AG09309 (cell line): ENCODE measurements around the gene SHQ1.

ENCODE experiments used
- DNase-seq: peaks from one replicate; pipeline ENCODE4 v3.0.0-alpha.2; 2010; ENCODE audit warnings: low read depth
- H3K4me3 ChIP-seq: 2 replicates; pipeline ENCODE4 v1.5.1; 2011; ENCODE audit warnings: mild to moderate bottlenecking, low read depth, low read length, moderate library complexity; ENCODE audit not compliant: control insufficient read depth
- TF ChIP-seq, protein P1 (sequence below): IDR thresholded peaks from 2 replicates; pipeline ENCODE4 v1.5.1; 2011; ENCODE audit warnings: mild to moderate bottlenecking, low read depth, low read length, inconsistent platforms; ENCODE audit not compliant: insufficient read depth, control insufficient read depth; ENCODE audit errors: missing control alignments

The SHQ1 gene

DNA sequence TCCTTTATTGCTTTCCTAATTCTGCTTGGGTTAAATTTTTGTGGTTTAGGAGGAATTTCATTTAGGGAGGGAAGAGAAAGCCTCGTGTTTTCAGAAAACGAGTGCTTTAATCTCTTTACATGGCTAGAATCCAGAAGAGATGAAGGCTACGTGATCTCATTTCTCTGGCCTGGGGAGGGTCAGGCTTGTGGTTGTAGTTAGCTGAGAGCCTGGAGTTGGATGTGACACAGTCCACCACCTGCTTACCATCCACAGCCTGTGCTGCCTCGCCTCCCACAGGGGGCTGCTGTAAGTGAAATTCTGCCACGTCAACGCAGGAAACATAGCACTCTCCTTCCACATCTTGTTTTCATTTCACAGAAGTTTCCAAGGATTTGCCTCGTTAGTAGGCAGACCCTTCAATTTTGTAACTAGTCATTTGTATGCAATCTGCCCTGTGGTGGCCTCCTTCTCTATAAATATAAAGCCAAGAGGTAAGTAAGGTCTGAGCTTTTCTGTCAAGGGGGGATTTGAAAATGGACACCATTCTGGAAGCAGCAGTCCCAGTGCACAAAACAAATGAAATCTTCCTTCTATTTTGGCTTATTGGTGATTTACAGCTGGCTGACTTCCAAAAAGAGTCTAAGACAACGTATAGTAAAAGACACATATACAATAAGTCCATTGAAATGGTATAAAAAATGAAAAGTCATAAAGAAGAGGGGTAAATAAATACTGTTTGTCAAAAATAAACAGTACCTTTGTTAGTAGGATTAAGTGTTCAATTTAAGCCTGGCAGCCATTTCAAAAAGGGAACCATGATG lies 43.0 kb upstream of the SHQ1 start:
- peak; percentile 96 for DNase-seq
- TF ChIP-seq, protein P1, sequence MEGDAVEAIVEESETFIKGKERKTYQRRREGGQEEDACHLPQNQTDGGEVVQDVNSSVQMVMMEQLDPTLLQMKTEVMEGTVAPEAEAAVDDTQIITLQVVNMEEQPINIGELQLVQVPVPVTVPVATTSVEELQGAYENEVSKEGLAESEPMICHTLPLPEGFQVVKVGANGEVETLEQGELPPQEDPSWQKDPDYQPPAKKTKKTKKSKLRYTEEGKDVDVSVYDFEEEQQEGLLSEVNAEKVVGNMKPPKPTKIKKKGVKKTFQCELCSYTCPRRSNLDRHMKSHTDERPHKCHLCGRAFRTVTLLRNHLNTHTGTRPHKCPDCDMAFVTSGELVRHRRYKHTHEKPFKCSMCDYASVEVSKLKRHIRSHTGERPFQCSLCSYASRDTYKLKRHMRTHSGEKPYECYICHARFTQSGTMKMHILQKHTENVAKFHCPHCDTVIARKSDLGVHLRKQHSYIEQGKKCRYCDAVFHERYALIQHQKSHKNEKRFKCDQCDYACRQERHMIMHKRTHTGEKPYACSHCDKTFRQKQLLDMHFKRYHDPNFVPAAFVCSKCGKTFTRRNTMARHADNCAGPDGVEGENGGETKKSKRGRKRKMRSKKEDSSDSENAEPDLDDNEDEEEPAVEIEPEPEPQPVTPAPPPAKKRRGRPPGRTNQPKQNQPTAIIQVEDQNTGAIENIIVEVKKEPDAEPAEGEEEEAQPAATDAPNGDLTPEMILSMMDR: peak; percentile 14
- no peak overlapping the region for H3K4me3 ChIP-seq

DNA sequence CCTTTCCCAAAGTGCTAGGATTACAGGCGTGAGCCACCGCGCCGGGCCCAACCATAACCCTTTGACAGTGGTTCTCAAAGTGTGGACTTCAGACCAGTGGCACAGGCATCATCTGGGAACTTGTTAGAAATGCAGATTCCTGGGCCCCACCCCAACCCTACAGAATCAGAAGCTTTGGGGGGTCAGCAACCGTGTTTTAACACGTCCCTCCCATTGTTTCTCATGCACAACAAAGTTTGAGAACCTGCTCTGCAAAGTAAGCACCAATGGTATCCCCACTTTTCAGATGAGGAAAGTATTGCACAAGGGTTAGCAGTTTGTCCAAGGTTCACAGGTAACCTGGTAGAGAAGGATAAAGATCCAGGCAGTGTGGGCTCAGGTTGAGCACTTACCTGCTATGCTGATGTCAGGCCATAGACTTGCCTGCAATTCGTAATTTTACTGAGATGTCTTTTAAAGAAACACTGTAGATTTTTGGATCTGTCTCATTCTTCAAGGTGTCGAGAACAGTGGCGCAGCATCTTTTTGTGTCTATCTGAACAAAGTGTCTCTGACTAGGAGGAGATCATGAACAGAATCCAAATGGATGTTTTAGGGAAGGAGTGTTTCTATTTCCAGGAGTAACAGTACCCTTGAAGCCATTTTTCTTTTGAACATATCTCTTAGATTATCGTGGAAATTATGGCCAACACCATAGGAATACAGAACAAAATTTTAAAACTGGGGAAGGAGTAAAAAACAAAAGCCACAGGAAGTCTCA lies 42.1 kb upstream of the SHQ1 start:
- no peak for DNase-seq
- TF ChIP-seq, protein P1: no peak
- no peak overlapping the region for H3K4me3 ChIP-seq

DNA sequence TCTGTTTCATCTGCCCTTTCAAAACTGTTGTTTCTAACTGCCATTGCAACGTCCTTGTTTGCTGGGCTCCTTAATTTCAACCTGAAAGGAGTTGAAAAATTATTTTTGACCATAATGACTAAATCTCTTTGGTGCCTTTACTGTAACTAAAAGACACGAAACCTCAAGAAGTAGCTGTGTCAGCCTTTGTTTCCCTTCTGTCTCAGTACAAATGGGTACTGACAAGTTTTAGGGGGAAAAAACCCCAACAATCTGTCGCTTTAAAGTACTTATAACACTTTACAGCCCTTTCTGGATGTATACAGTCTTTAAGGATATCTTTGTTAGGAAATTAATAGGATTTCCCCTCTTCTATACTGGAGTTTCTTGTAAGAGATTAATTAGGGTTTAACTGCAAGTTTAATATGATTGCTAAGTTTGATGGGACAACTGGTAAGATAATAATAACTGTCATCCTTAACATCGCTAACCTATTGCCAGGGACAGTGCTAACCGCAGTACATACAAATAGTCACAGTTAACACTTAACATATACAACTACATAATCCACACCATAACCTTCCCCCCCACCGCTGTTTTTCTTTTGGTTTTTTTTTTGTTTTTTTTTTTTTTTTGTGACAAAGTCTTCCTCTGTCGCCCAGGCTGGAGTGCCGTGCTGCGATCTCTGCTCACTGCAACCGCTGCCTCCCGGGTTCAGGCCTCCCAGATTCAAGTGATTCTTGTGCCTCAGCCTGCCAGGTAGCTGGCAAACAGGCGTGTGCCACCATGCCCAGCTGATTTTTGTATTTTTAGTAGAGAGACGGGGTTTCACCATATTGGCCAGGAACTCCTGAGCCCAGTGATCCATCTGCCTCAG lies 41.3 kb upstream of the SHQ1 start:
- TF ChIP-seq, protein P1: no peak
- DNase-seq: no peak
- H3K4me3 ChIP-seq: no peak overlapping the region

DNA sequence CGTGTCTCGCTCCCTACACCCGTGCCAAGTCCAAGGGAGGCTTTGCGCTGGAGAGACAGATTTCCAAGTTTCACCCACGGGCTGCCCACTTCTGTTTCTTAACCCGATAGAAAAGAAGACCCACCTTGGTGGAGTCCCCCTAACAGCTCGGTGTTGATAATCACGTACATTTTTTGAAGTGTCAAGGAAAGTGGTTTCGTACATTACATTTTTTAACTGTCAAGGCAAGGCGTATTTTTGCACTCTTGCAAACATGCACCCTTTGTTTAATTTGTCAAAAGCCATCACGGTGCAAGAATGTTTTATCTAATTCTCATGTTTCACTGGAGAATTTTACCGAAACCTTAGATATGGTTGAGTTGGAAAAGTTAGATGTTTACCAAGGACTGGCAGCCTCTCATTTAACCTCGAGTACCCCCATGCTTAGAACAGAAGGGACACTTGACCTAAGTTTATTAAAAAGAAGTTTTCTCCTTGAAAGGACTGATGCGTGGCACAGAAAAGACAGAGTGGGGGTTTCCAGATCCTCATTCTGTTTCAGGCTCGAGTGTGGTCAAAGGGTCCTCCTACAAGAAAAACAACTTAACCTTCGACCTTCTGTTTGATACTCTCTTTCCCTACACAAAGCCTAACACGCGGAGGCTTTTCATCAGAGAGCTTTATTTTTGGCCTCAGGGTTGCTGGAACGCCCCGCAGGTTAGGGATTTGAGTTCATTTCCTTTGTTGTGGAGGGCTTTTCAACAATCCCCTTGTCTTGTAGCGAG lies 40.5 kb upstream of the SHQ1 start:
- no peak for DNase-seq
- TF ChIP-seq, protein P1: no peak
- H3K4me3 ChIP-seq: peak overlapping the region; percentile 50

DNA sequence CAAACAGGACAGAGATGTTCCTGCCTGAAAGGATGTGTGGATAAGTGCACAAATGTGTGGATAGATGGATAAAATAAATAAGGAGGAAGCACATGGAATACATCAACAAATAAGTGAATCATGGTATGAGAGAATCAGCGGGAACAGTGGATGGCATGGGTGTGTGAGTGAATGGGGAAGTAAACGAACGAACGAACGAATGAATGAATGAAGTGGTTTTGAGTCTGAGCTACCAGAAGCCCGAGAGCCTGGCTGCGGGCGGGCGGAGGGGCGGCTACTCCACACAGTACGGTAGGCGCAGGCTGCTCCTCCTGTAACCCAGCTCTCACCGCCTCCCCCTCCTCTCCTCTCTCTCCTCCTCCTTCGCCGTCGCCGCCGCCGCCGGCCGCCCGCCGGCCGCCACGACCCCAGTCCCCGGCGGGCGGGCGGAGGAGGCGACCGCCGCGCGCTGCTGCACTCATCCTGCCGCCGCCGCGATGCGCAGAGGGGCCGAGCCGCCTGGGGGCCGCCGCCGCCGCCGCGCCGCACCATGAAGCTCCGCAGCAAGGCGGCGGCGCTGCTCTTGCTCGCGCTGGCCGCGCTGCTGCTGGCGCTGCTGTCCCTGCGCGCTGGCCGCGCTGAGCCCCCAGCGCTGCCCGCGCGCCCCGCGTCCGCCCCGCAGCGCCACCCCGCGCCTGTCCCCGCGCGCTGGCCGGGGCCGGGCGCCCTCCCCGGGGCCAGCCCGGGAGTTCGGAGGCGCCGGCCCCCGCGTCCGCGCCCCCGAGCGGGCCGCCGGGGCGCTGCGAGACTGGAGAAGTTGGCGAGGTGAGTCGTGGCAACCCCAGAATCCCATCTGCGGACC lies 39.7 kb upstream of the SHQ1 start, which contains the start of gene GXYLT2:
GXYLT2 (plus strand) TSS at position 342 of the 841 bp plus-strand sequence; CDS start at position 530, 188 bp downstream.
- TF ChIP-seq, protein P1: no peak
- DNase-seq: no peak
- H3K4me3 ChIP-seq: peak within 1 kb of the TSS; percentile 50
